Subcutaneous adipose tissue (tissue), 4 donors: Measurements from ENCODE around the gene ESYT2. TPM values are rescaled to one million over a fixed set of nuclear protein-coding genes. Genes with fewer than 3 reads are reported as not detected.

Experiments
- total RNA-seq, 4 donors: library from RNA; depleted of rRNA; stranded (reverse); fragments of >200 nt; gene quantifications; one replicate each; pipeline ENCODE4 v1.1.0, GENCODE V29; 2016
- TF ChIP-seq, protein P1 (sequence below): fragments of 450-650 bp; IDR thresholded peaks from one replicate; pipeline ENCODE4 v1.5.1; 2016; ENCODE audit warnings: low read depth, mild to moderate bottlenecking, control low read depth, antibody characterized with exemption, moderate library complexity

Gene ESYT2
- total RNA-seq, 4 donors from 2014 or later = 86.2 to 124 (median 106) TPM

- TF ChIP-seq, protein P1, sequence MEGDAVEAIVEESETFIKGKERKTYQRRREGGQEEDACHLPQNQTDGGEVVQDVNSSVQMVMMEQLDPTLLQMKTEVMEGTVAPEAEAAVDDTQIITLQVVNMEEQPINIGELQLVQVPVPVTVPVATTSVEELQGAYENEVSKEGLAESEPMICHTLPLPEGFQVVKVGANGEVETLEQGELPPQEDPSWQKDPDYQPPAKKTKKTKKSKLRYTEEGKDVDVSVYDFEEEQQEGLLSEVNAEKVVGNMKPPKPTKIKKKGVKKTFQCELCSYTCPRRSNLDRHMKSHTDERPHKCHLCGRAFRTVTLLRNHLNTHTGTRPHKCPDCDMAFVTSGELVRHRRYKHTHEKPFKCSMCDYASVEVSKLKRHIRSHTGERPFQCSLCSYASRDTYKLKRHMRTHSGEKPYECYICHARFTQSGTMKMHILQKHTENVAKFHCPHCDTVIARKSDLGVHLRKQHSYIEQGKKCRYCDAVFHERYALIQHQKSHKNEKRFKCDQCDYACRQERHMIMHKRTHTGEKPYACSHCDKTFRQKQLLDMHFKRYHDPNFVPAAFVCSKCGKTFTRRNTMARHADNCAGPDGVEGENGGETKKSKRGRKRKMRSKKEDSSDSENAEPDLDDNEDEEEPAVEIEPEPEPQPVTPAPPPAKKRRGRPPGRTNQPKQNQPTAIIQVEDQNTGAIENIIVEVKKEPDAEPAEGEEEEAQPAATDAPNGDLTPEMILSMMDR = no peak
These were observed 25.8 kb downstream of the ESYT2 start for GRCh38 chr7:158803367-158803969.

DNA sequence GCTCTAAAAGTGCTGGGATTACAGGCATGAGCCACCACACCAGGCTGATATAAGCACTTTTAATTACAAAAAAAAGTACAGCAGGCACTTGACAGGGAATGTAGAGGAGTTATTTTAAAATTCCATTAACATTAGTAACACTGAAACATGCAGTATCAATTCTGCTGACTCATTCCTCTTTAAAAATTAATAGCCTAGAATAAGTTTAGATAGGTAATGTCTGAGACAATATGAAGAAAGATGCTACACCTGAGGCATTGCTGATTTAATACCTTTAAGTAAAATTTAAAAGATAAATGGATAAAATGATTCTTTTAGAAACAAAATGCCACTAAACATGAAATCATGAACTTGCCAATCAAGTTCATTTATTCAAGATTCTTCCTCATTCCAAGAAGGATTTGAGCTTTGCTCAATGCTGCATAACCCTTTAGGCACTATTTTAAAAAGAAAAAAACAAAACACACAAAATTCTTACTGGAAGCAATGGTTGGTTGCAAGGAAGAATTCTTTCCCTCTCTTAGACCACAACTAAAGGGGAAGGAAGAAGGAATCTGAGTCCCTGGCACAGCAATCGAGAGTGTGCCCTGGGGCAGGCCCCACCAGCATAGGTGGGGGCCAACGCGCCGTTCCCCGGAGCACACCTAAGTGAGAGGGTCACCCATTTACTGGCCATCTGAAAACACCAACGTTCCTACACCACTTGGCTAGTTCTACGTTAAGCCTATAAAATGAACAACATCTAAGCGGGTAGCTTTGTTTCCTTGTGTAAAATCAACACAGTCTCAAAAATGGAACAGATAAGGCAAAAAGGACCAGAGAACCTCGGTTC, 26.6 kb downstream of the ESYT2 start:
- TF ChIP-seq, protein P1 = no peak

DNA sequence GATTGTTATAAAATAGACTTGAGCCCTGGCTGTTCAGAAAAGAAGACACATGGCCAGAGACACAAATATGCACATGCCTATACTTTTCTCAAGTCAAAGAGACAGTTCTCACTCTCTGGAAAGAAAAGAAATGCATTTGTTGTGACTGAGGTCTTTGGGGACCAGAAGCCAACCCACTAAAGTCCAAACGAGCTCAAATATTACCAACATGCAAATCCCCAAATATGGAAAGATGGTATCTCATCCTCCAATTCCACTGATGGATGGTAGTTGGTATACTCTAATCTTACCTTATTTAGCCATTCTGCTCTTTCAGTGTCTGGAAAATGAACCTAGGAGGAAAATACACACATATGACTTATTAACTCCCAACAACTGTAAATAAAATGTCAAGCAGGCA, 30.6 kb downstream of the ESYT2 start:
- TF ChIP-seq, protein P1 = no peak

DNA sequence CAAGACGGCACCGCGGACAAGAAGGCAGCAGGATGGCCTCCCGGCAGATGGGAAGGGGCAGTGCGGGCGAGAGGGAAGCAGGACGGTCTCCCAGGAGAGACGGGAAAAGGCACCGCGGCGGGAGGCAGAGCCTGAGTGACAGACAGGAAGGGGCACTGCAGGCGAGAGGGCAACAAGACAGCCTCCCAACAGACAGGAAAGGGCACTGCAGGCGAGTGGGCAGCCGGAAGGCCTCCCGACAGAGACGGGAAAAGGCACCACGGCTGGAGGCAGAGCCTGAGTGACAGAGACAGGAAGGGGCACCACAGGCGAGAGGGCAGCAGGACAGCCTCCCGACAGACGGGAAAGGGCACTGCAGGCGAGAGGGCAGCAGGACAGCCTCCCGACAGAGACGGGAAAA, 32.6 kb downstream of the ESYT2 start:
- TF ChIP-seq, protein P1 = no peak

- TF ChIP-seq, protein P1 = no peak
These were observed 34.0 kb downstream of the ESYT2 start for GRCh38 chr7:158795272-158795671.

DNA sequence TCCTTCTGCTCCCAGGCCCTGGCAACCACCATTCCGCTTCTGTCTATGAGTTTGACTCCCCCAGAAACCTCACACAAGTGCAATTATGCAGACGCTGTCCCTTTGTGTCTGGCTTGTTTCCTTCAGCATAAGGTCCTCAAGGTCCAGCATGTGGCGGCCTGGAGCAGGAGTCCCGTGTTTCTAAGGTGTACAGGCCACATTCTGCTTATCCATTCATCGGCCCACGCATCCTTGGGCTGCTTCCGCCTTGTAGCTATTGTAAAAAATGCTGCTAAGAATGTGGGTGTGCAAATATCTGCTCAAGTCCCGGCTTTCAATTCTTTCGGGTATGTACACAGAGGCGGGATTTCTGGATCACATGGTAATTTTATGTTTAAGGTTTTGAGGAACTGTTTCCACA, 38.2 kb downstream of the ESYT2 start:
- TF ChIP-seq, protein P1 = no peak

DNA sequence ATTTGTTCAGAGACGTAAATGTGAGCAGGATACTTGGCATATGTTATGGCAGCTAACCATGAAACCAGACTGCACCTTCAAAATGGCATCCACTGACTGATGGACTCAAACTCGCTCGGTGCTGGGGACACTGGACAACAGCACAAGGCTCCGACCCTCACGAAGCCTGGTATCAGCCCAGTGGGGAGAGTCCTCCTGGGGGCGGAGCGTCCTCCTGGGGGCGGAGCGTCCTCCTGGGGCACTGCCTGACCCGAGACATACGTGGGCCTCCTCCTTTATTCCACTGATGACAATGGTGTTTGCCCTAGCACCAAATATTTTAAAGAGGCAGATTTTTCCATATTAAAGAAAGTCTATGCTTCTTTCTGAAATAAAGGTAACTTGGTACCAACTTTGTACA, 39.5 kb downstream of the ESYT2 start:
- TF ChIP-seq, protein P1 = no peak
